Measurements from ENCODE around the gene ARHGAP44.
"Not testable (repeated sequence)": the region's sequence is repeated elsewhere in the genome, so short reads cannot be mapped to it uniquely, and the experiment has no call there.

ARHGAP44 gene

GRCh38 chr17:12867726-12868125 is 78.4 kb downstream of the ARHGAP44 start:
- no peak overlapping the region for H2AFZ ChIP-seq (ENCODE audit: low read length)
- 0 out of 2 replicates have a peak, but pooled peaks cover 4% of the 10 kb centered on the region for H3K9me3 ChIP-seq (ENCODE audit: insufficient read depth, low read depth, low read length)
- no peak for TF ChIP-seq EZH2phosphoT487 (IDR thresholded peaks at IDR 0.05; ENCODE audit: borderline replicate concordance)
- no peak for TF ChIP-seq CTCF (conservative IDR thresholded peaks at IDR 0.05; ENCODE audit: low read length)
- H4K20me1 ChIP-seq (ENCODE audit: insufficient read depth, low read length, poor library complexity, severe bottlenecking): no peaks in the 10 kb centered on the region
- H3K79me2 ChIP-seq (ENCODE audit: insufficient read depth, low read length): no peaks in the 10 kb centered on the region
- H3K9me2 ChIP-seq (replicated peaks; ENCODE audit: low read depth, low read length): no peaks in the 10 kb centered on the region
- no peaks in the 10 kb centered on the region for H3K36me3 ChIP-seq (ENCODE audit: insufficient read depth, low read length)
- no peak overlapping the region for H3K9ac ChIP-seq (ENCODE audit: low read depth, low read length, poor library complexity, severe bottlenecking)
- no peak overlapping the region for H3K4me2 ChIP-seq (ENCODE audit: low read depth, low read length, poor library complexity, severe bottlenecking)
- no peaks in the 10 kb centered on the region for H3K27me3 ChIP-seq (ENCODE audit: insufficient read depth, low read length, poor library complexity, severe bottlenecking)
- H3K4me1 ChIP-seq (ENCODE audit: insufficient read depth, low read length, poor library complexity, severe bottlenecking): no peaks in the 10 kb centered on the region
- H3K4me3 ChIP-seq (ENCODE audit: low read length, poor library complexity, severe bottlenecking): no peak overlapping the region
- H3F3A ChIP-seq (ENCODE audit: low read depth): no peaks in the 10 kb centered on the region

GRCh38 chr17:12873415-12874125 is 84.3 kb downstream of the ARHGAP44 start:
- not testable (repeated sequence) for H3K9ac ChIP-seq (ENCODE audit: low read depth, low read length, poor library complexity, severe bottlenecking); H3K79me2 ChIP-seq (ENCODE audit: insufficient read depth, low read length); H3K36me3 ChIP-seq (ENCODE audit: insufficient read depth, low read length); H3F3A ChIP-seq (ENCODE audit: low read depth); H3K4me3 ChIP-seq (ENCODE audit: low read length, poor library complexity, severe bottlenecking); H3K9me3 ChIP-seq (ENCODE audit: insufficient read depth, low read depth, low read length); H3K27me3 ChIP-seq (ENCODE audit: insufficient read depth, low read length, poor library complexity, severe bottlenecking); H4K20me1 ChIP-seq (ENCODE audit: insufficient read depth, low read length, poor library complexity, severe bottlenecking); H3K4me1 ChIP-seq (ENCODE audit: insufficient read depth, low read length, poor library complexity, severe bottlenecking); H2AFZ ChIP-seq (ENCODE audit: low read length); H3K9me2 ChIP-seq (replicated peaks; ENCODE audit: low read depth, low read length); H3K4me2 ChIP-seq (ENCODE audit: low read depth, low read length, poor library complexity, severe bottlenecking)

- H3K9ac ChIP-seq (ENCODE audit: low read depth, low read length, poor library complexity, severe bottlenecking): no peak overlapping the region
- H3K4me3 ChIP-seq (ENCODE audit: low read length, poor library complexity, severe bottlenecking): no peak overlapping the region
- no peak overlapping the region for H2AFZ ChIP-seq (ENCODE audit: low read length)
- H3K9me2 ChIP-seq (replicated peaks; ENCODE audit: low read depth, low read length): no peaks in the 10 kb centered on the region
- no peak overlapping the region for H3K4me2 ChIP-seq (ENCODE audit: low read depth, low read length, poor library complexity, severe bottlenecking)
- no peaks in the 10 kb centered on the region for H3F3A ChIP-seq (ENCODE audit: low read depth)
- H3K36me3 ChIP-seq (ENCODE audit: insufficient read depth, low read length): no peaks in the 10 kb centered on the region
- H4K20me1 ChIP-seq (ENCODE audit: insufficient read depth, low read length, poor library complexity, severe bottlenecking): no peaks in the 10 kb centered on the region
- no peaks in the 10 kb centered on the region for H3K4me1 ChIP-seq (ENCODE audit: insufficient read depth, low read length, poor library complexity, severe bottlenecking)
- no peaks in the 10 kb centered on the region for H3K79me2 ChIP-seq (ENCODE audit: insufficient read depth, low read length)
- TF ChIP-seq CTCF (conservative IDR thresholded peaks at IDR 0.05; ENCODE audit: low read length) (no peak), EZH2phosphoT487 (IDR thresholded peaks at IDR 0.05; ENCODE audit: borderline replicate concordance) (no peak)
- no peaks in the 10 kb centered on the region for H3K27me3 ChIP-seq (ENCODE audit: insufficient read depth, low read length, poor library complexity, severe bottlenecking)
- H3K9me3 ChIP-seq (ENCODE audit: insufficient read depth, low read depth, low read length): no peaks in the 10 kb centered on the region
Observed at GRCh38 chr17:12877953-12878669, 88.8 kb downstream of the ARHGAP44 start.

- not testable (repeated sequence) for H3K9me3 ChIP-seq (ENCODE audit: insufficient read depth, low read depth, low read length); H3K4me3 ChIP-seq (ENCODE audit: low read length, poor library complexity, severe bottlenecking); H3K79me2 ChIP-seq (ENCODE audit: insufficient read depth, low read length); H3K9ac ChIP-seq (ENCODE audit: low read depth, low read length, poor library complexity, severe bottlenecking); H4K20me1 ChIP-seq (ENCODE audit: insufficient read depth, low read length, poor library complexity, severe bottlenecking); H3K4me2 ChIP-seq (ENCODE audit: low read depth, low read length, poor library complexity, severe bottlenecking); H3F3A ChIP-seq (ENCODE audit: low read depth); H3K9me2 ChIP-seq (replicated peaks; ENCODE audit: low read depth, low read length); H3K36me3 ChIP-seq (ENCODE audit: insufficient read depth, low read length); H3K27me3 ChIP-seq (ENCODE audit: insufficient read depth, low read length, poor library complexity, severe bottlenecking); H2AFZ ChIP-seq (ENCODE audit: low read length); H3K4me1 ChIP-seq (ENCODE audit: insufficient read depth, low read length, poor library complexity, severe bottlenecking)
Observed at GRCh38 chr17:12879096-12879495, 89.8 kb downstream of the ARHGAP44 start.
